ENCODE results near the gene SMURF1. TPM values are rescaled to one million over a fixed set of nuclear protein-coding genes. Genes with fewer than 3 reads are reported as not detected.

Gene SMURF1
- total and polyA plus RNA-seq, 2 experiments from 2014 or later: 6.8 to 19.1 TPM

DNA sequence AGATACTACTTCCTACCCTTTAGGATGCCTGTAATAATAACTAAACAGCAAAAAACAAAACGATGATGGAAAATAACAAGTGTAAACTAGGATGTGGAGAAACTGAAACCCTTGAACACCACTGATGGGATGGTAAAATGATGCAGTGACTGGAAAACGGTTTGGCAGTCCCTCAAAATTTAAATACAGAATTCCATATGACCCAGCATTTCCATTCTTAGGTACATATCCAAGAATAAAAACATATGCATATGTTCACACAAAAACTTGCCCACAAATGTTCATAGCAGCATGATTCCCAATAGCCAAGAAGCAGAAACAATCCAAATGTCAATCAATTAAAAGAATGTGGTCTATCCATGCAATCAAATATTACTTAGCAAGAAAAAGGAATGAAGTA is 25.8 kb downstream of the SMURF1 start:
- Histone ChIP-seq H3F3A (ENCODE audit: insufficient read depth) (peaks cover 64% of the 10 kb centered on the region), H4K20me1 (ENCODE audit: insufficient read depth) (peaks cover 16% of the 10 kb centered on the region; the same call in 1 of the 2 replicates), H3K9ac (no peak overlapping the region), H3K4me1 (ENCODE audit: insufficient read depth) (peaks cover 33% of the 10 kb centered on the region), H3K4me2 (ENCODE audit: unreplicated experiment) (no peak overlapping the region), H3K79me2 (ENCODE audit: insufficient read depth) (peaks cover 88% of the 10 kb centered on the region), H3K4me3 (no peak overlapping the region), H3K36me3 (ENCODE audit: low read depth) (peaks cover 3% of the 10 kb centered on the region; the same call in 1 of the 2 replicates), H3K9me2 (ENCODE audit: insufficient read depth) (no peaks in the 10 kb centered on the region), H2AFZ (no peak overlapping the region), H3K27ac (no peak overlapping the region), H3K27me3 (replicated peaks; ENCODE audit: insufficient read depth) (no peaks in the 10 kb centered on the region), H3K9me3 (ENCODE audit: low read depth) (no peaks in the 10 kb centered on the region)
- no peak for DNase-seq
- in situ Hi-C loops (cut with MboI): no loop called here
- TF ChIP-seq EZH2 (IDR thresholded peaks at IDR 0.05; ENCODE audit: insufficient read depth, poor library complexity, severe bottlenecking) (no peak), EZH2phosphoT487 (IDR thresholded peaks at IDR 0.05; ENCODE audit: insufficient read depth, low read depth) (no peak)
- WGBS, 2 experiments (ENCODE audit: low coverage in 1 of 2, low lambda C conversion rate in 2 of 2, missing lambda C conversion rate in 2 of 2): 73 to 74% methylated on average over 2 of the region's 2 CpGs

DNA sequence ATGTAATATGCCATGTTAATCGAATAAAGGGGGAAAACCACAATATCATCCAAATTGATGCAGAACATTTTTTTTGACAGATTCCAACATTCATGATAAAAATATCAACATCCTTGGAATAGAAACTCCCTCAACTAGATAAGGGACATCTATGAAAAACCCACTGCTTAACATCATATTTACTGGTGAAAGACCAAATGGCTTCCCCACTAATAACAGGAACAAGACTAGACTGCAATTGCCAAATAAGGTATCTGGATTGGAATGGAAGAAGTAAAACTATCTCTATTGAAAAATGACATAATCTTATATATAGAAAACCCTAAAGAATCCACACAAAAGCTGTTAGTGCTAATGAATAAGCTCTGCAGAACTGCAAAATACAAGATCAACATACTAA is 27.8 kb downstream of the SMURF1 start:
- in situ Hi-C loops (cut with MboI): no loop called here
- peaks cover 5% of the 10 kb centered on the region; the same call in 1 of the 2 replicates for H3K36me3 ChIP-seq (ENCODE audit: low read depth)
- TF ChIP-seq EZH2 (IDR thresholded peaks at IDR 0.05; ENCODE audit: insufficient read depth, poor library complexity, severe bottlenecking): no peak
- TF ChIP-seq EZH2phosphoT487 (IDR thresholded peaks at IDR 0.05; ENCODE audit: insufficient read depth, low read depth): no peak

DNA sequence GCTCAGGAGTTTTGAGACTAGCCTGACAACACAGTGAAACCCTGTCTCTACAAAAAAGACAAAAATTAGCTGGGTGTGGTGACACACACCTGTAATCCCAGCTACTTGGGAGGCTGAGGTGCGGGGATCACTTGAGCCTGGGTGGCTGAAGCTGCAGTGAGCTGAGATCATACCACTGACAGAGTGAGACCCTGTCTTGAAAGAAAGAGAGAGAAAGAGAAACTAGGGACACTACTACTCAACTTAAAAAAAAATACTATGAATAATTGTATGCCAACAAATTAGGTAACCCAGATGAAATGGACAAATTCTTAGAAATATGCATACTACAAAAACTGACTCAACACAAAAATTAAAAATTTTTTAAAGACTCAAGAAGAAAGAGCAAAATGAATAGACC is 28.5 kb downstream of the SMURF1 start:
- H3K9ac ChIP-seq: no peak overlapping the region
- no peak for DNase-seq
- no peak overlapping the region for H3K4me2 ChIP-seq (ENCODE audit: unreplicated experiment)
- H2AFZ ChIP-seq: no peak overlapping the region
- H3K4me1 ChIP-seq (ENCODE audit: insufficient read depth): peaks cover 25% of the 10 kb centered on the region
- peaks cover 16% of the 10 kb centered on the region; the same call in 1 of the 2 replicates for H4K20me1 ChIP-seq (ENCODE audit: insufficient read depth)
- no peaks in the 10 kb centered on the region for H3K27me3 ChIP-seq (replicated peaks; ENCODE audit: insufficient read depth)
- no peaks in the 10 kb centered on the region for H3K9me2 ChIP-seq (ENCODE audit: insufficient read depth)
- WGBS, 2 experiments (ENCODE audit: low coverage in 1 of 2, low lambda C conversion rate in 2 of 2, missing lambda C conversion rate in 2 of 2): 100% methylated on average over 1 of the region's 1 CpG
- in situ Hi-C loops (cut with MboI): no loop called here
- peaks cover 44% of the 10 kb centered on the region for H3F3A ChIP-seq (ENCODE audit: insufficient read depth)
- H3K79me2 ChIP-seq (ENCODE audit: insufficient read depth): peaks cover 100% of the 10 kb centered on the region
- no peaks in the 10 kb centered on the region for H3K9me3 ChIP-seq (ENCODE audit: low read depth)
- H3K36me3 ChIP-seq (ENCODE audit: low read depth): peaks cover 5% of the 10 kb centered on the region; the same call in 1 of the 2 replicates
- no peak overlapping the region for H3K27ac ChIP-seq
- TF ChIP-seq EZH2 (IDR thresholded peaks at IDR 0.05; ENCODE audit: insufficient read depth, poor library complexity, severe bottlenecking) (no peak), EZH2phosphoT487 (IDR thresholded peaks at IDR 0.05; ENCODE audit: insufficient read depth, low read depth) (no peak)
- H3K4me3 ChIP-seq: no peak overlapping the region

More for the DNA sequence above, 27.8 kb downstream of the SMURF1 start:
- H3K4me3 ChIP-seq: no peak overlapping the region
- no peak for DNase-seq
- peaks cover 16% of the 10 kb centered on the region; the same call in 1 of the 2 replicates for H4K20me1 ChIP-seq (ENCODE audit: insufficient read depth)
- 47 to 51% methylated on average over 1 of the region's 1 CpG for WGBS, 2 experiments (ENCODE audit: low coverage in 1 of 2, low lambda C conversion rate in 2 of 2, missing lambda C conversion rate in 2 of 2)
- no peaks in the 10 kb centered on the region for H3K9me2 ChIP-seq (ENCODE audit: insufficient read depth)
- no peak overlapping the region for H3K4me2 ChIP-seq (ENCODE audit: unreplicated experiment)
- no peak overlapping the region for H3K9ac ChIP-seq
- H3K27me3 ChIP-seq (replicated peaks; ENCODE audit: insufficient read depth): no peaks in the 10 kb centered on the region
- H3K79me2 ChIP-seq (ENCODE audit: insufficient read depth): peaks cover 94% of the 10 kb centered on the region
- H3K27ac ChIP-seq: no peak overlapping the region
- no peak overlapping the region for H2AFZ ChIP-seq
- H3K4me1 ChIP-seq (ENCODE audit: insufficient read depth): peaks cover 31% of the 10 kb centered on the region
- H3F3A ChIP-seq (ENCODE audit: insufficient read depth): peaks cover 51% of the 10 kb centered on the region
- no peaks in the 10 kb centered on the region for H3K9me3 ChIP-seq (ENCODE audit: low read depth)

DNA sequence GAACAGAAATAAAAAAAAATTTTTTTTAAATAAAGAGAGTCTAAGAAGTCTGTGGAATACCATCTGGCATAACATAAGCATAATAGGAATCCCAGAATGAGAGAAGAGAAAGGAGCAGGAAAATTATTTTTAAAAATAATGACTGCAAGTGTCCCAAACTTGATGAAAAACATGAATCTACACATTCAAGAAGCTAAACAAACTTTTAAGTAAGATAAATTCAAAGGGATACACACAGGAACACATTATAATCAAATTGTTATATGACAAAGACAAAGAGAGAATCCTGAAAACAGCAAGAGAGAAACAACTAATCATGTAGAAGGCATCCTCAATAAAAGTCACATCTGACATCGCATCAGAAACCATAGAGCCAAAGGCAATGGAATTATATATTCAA is 30.9 kb downstream of the SMURF1 start:
- Histone ChIP-seq H3K36me3 (ENCODE audit: low read depth) (peaks cover 5% of the 10 kb centered on the region; the same call in 1 of the 2 replicates), H3K79me2 (ENCODE audit: insufficient read depth) (peaks cover 96% of the 10 kb centered on the region), H4K20me1 (ENCODE audit: insufficient read depth) (peaks cover 16% of the 10 kb centered on the region; the same call in 1 of the 2 replicates), H3K4me3 (no peak overlapping the region), H3K9ac (no peak overlapping the region), H3K4me1 (ENCODE audit: insufficient read depth) (peaks cover 42% of the 10 kb centered on the region), H2AFZ (no peak overlapping the region), H3K9me3 (ENCODE audit: low read depth) (no peaks in the 10 kb centered on the region), H3F3A (ENCODE audit: insufficient read depth) (peaks cover 45% of the 10 kb centered on the region), H3K4me2 (ENCODE audit: unreplicated experiment) (no peak overlapping the region), H3K27ac (no peak overlapping the region), H3K27me3 (replicated peaks; ENCODE audit: insufficient read depth) (no peaks in the 10 kb centered on the region), H3K9me2 (ENCODE audit: insufficient read depth) (no peaks in the 10 kb centered on the region)
- 92 to 100% methylated on average over 1 of the region's 1 CpG for WGBS, 2 experiments (ENCODE audit: low coverage in 1 of 2, low lambda C conversion rate in 2 of 2, missing lambda C conversion rate in 2 of 2)
- no peak for DNase-seq
- TF ChIP-seq EZH2phosphoT487 (IDR thresholded peaks at IDR 0.05; ENCODE audit: insufficient read depth, low read depth) (no peak), EZH2 (IDR thresholded peaks at IDR 0.05; ENCODE audit: insufficient read depth, poor library complexity, severe bottlenecking) (no peak)
- in situ Hi-C loops (cut with MboI): no loop called here

All from GM23248 (cell line).